HUDEP-2 (cell line): ENCODE data around the gene ANK2.

Source experiments
- DNase-seq, 76 experiments: peaks; one replicate each; lab custom pipeline; 2025; ENCODE audit not compliant: unreplicated experiment in 76 of 76; lab: John Stamatoyannopoulos, UW

The ANK2 gene

GRCh38 chr4:113383111-113383785 is 333.8 kb downstream of the ANK2 start:
- no peak for DNase-seq

GRCh38 chr4:113384600-113384999 is 335.1 kb downstream of the ANK2 start:
- no peak for DNase-seq

GRCh38 chr4:113385281-113385899 is 335.9 kb downstream of the ANK2 start:
- no peak for DNase-seq

- no peak for DNase-seq
Observed at GRCh38 chr4:113389160-113389559, 339.7 kb downstream of the ANK2 start.

- no peak for DNase-seq
Observed at GRCh38 chr4:113390850-113391249, 341.4 kb downstream of the ANK2 start.

- no peak for DNase-seq
Observed at GRCh38 chr4:113394108-113394729, 344.8 kb downstream of the ANK2 start.

GRCh38 chr4:113394730-113395530 is 345.5 kb downstream of the ANK2 start:
- DNase-seq = peak in 45 of 76 experiments; percentile 0 to 68 (median 41)

GRCh38 chr4:113397114-113397701 is 347.8 kb downstream of the ANK2 start:
- DNase-seq = no peak

GRCh38 chr4:113398441-113399143 is 349.1 kb downstream of the ANK2 start:
- DNase-seq = no peak

- DNase-seq = no peak
Observed at GRCh38 chr4:113404167-113404571, 354.7 kb downstream of the ANK2 start.

- no peak for DNase-seq
Observed at GRCh38 chr4:113404841-113405240, 355.4 kb downstream of the ANK2 start.

- DNase-seq = no peak
Observed at GRCh38 chr4:113405874-113406722, 356.6 kb downstream of the ANK2 start.

GRCh38 chr4:113406723-113407016 is 357.2 kb downstream of the ANK2 start:
- no peak for DNase-seq

GRCh38 chr4:113407409-113407808 is 358.0 kb downstream of the ANK2 start:
- no peak for DNase-seq

GRCh38 chr4:113409181-113409580 is 359.7 kb downstream of the ANK2 start:
- no peak for DNase-seq

- DNase-seq = no peak
Observed at GRCh38 chr4:113410686-113411085, 361.2 kb downstream of the ANK2 start.

- no peak for DNase-seq
Observed at GRCh38 chr4:113411496-113411938, 362.1 kb downstream of the ANK2 start.

GRCh38 chr4:113419631-113420030 is 370.2 kb downstream of the ANK2 start:
- DNase-seq = no peak

GRCh38 chr4:113420938-113421337 is 371.5 kb downstream of the ANK2 start:
- DNase-seq = no peak
